Kidney (tissue), 14 donors: ENCODE measurements around the gene TNFSF8. TPM values are rescaled to one million over a fixed set of nuclear protein-coding genes. Genes with fewer than 3 reads are reported as not detected.

ENCODE experiments used
- DNase-seq, 5 donors: peaks; one replicate each; pipeline ENCODE4 v3.0.0-alpha.2; 2013 to 2020
- FAIRE-seq: peaks from 2 replicates; lab custom pipeline; 2012; peaks lifted over from hg19 to GRCh38; lab: Jason Lieb, UNC
- H3K27ac ChIP-seq, 2 donors: one replicate each; pipeline ENCODE4 v1.7.0; 2013; ENCODE audit warnings: low read depth in 2 of 2, low read length in 2 of 2, inconsistent platforms in 1 of 2
- H3K27me3 ChIP-seq: one replicate; pipeline ENCODE4 v1.7.1; 2013; ENCODE audit warnings: low read length, inconsistent platforms; ENCODE audit not compliant: control insufficient read depth, insufficient read depth
- H3K36me3 ChIP-seq, 3 donors: one replicate each; pipeline versions ENCODE4 v1.7.0 to v1.7.1; 2013; ENCODE audit warnings: low read length in 3 of 3, control low read depth in 1 of 3, inconsistent platforms in 1 of 3; ENCODE audit not compliant: insufficient read depth in 3 of 3, control insufficient read depth in 2 of 3
- H3K4me1 ChIP-seq, 3 donors: one replicate each; pipeline versions ENCODE4 v1.7.0 to v1.7.1; 2013; ENCODE audit warnings: low read length in 3 of 3, inconsistent platforms in 1 of 3, low read depth in 1 of 3; ENCODE audit not compliant: control insufficient read depth in 2 of 3, insufficient read depth in 2 of 3
- H3K4me3 ChIP-seq, 3 donors: one replicate each; pipeline versions ENCODE4 v1.7.0 to v1.8.1; 2013; ENCODE audit warnings: low read length in 3 of 3, control low read depth in 1 of 3, inconsistent platforms in 1 of 3
- H3K9ac ChIP-seq, 3 donors: one replicate each; pipeline versions ENCODE4 v1.7.0 to v1.7.1; 2013; ENCODE audit warnings: low read length in 3 of 3, control low read depth in 1 of 3, inconsistent platforms in 1 of 3
- H3K9me3 ChIP-seq, 3 donors: one replicate each; pipeline versions ENCODE4 v1.7.0 to v1.7.1; 2013; ENCODE audit warnings: low read length in 3 of 3, control low read depth in 1 of 3, inconsistent platforms in 1 of 3; ENCODE audit not compliant: control insufficient read depth in 2 of 3, insufficient read depth in 1 of 3
- CTCF ChIP-seq: IDR thresholded peaks from 3 replicates; pipeline ENCODE4 v1.5.1; 2012; ENCODE audit warnings: mild to moderate bottlenecking, moderate library complexity, borderline replicate concordance; ENCODE audit not compliant: insufficient read depth; ENCODE audit errors: extremely low read depth
- intact Hi-C: fragments of 100-400 bp; cut with DNase I; formaldehyde crosslinking; loops from one replicate; pipeline ENCODE4 v1.11.1; 2022
- polyA plus RNA-seq: library from polyadenylated mRNA; stranded (reverse); fragments of 350-450 nt; fragmentation: Illumina TruSeq; extraction: RNeasy Lipid Tissue Mini Kit (QIAGEN cat#74804); gene quantifications from one replicate; pipeline ENCODE4 v1.2.3, GENCODE V29; 2014; ENCODE audit warnings: low read depth, low replicate concordance; ENCODE audit not compliant: insufficient read depth
- total RNA-seq: library from RNA; stranded (reverse); fragmentation: NEBNext Ultra II Directional; extraction: Animal tissue kit (Norgen Biotek cat#: 25700); gene quantifications from one replicate; pipeline ENCODE4 v1.2.1, GENCODE V29; 2021
- donor health status: control.
- donor health status: control.
- donor health status: control.
- donor health status: control.
- donor health status: control.
- donor health status: DM: yes; HTN: yes; CAD: no.
- donor health status: Normal renal cell carcinoma (clear cell type).

The TNFSF8 gene
- total and polyA plus RNA-seq, 2 donors from 2014 or later = 0.43 to 5.0 TPM

GRCh38 chr9:114906922-114907571 lies 23.3 kb downstream of the TNFSF8 start:
- Histone ChIP-seq H3K9me3 (no peaks in the 10 kb centered on the region), H3K27me3 (no peaks in the 10 kb centered on the region), H3K9ac (no peak overlapping the region), H3K4me1 (peaks cover 0 to 7% (median 3%) of the 10 kb centered on the region in 3 donors), H3K36me3 (no peaks in the 10 kb centered on the region), H3K27ac (no peak overlapping the region), H3K4me3 (no peak overlapping the region)
- intact Hi-C loops = no loop called here
- TF ChIP-seq CTCF = peak; percentile 71
- DNase-seq (peak in 4 of 5 donors; percentile 34 to 61 (median 40)), FAIRE-seq (no peak)

GRCh38 chr9:114905170-114905940 lies 25.0 kb downstream of the TNFSF8 start:
- DNase-seq = no peak
- no peaks in the 10 kb centered on the region for H3K9me3 ChIP-seq
- no peaks in the 10 kb centered on the region for H3K27me3 ChIP-seq
- intact Hi-C loops = no loop called here
- H3K27ac ChIP-seq = no peak overlapping the region
- no peak for TF ChIP-seq CTCF
- no peak overlapping the region for H3K9ac ChIP-seq
- no peak for FAIRE-seq
- H3K4me3 ChIP-seq = no peak overlapping the region
- no peaks in the 10 kb centered on the region for H3K36me3 ChIP-seq
- peaks cover 0 to 7% (median 3%) of the 10 kb centered on the region in 3 donors for H3K4me1 ChIP-seq

DNA sequence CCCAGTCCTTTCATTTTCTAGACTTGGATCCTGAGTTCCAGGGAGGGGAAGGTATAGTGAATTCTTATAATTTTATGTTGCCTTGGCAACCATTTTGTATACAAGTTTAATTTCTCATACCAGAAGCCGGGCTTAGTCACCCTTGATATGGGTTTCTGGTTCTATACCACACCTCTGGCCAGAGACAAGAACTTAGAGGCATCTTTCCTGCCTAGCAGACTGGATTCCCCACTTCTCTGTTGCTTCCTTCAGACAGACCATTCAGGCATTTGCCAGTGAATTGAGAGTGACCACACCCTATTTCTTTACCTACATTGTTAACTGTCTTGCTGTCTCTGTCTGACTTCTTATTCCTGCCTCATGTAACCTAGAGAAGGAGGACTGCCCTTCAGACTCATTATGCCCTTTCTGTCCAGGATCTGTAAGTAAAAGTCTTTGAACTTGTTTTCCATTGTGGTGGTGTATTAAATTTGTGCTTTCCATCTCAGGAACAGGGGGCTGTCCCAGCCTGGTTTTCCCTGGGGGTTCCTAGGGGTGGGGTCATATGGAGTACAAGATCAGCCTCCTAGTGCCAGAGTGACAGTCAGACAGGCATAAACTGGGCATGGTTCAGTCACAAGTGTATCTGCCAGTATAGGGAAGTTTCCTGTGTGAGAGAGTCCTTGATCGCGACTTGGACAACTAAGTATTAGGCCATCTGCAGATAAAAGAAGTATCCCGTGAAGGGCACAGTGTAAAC lies 27.4 kb downstream of the TNFSF8 start:
- no peak for FAIRE-seq
- no peaks in the 10 kb centered on the region for H3K27me3 ChIP-seq

More for the DNA sequence above, 27.4 kb downstream of the TNFSF8 start:
- TF ChIP-seq CTCF = no peak
- Histone ChIP-seq H3K4me3 (no peak overlapping the region), H3K27ac (no peak overlapping the region), H3K9ac (no peak overlapping the region), H3K9me3 (no peaks in the 10 kb centered on the region), H3K36me3 (no peaks in the 10 kb centered on the region), H3K4me1 (peaks cover 0 to 7% (median 3%) of the 10 kb centered on the region in 3 donors)
- intact Hi-C loops = no loop called here
- no peak for DNase-seq
